Dedifferentiated amniotic fluid mesenchymal stem cell (primary cell): ENCODE measurements around the gene MRPL54.
"Not testable (repeated sequence)": the region's sequence is repeated elsewhere in the genome, so short reads cannot be mapped to it uniquely, and the experiment has no call there.

Experiments
- DNase-seq: peaks from one replicate; pipeline ENCODE4 v3.0.0-alpha.2; 2016; ENCODE audit errors: extremely low spot score

MRPL54 gene

GRCh38 chr19:3810708-3811355 lies 48.4 kb downstream of the MRPL54 start:
- DNase-seq, result no peak

DNA sequence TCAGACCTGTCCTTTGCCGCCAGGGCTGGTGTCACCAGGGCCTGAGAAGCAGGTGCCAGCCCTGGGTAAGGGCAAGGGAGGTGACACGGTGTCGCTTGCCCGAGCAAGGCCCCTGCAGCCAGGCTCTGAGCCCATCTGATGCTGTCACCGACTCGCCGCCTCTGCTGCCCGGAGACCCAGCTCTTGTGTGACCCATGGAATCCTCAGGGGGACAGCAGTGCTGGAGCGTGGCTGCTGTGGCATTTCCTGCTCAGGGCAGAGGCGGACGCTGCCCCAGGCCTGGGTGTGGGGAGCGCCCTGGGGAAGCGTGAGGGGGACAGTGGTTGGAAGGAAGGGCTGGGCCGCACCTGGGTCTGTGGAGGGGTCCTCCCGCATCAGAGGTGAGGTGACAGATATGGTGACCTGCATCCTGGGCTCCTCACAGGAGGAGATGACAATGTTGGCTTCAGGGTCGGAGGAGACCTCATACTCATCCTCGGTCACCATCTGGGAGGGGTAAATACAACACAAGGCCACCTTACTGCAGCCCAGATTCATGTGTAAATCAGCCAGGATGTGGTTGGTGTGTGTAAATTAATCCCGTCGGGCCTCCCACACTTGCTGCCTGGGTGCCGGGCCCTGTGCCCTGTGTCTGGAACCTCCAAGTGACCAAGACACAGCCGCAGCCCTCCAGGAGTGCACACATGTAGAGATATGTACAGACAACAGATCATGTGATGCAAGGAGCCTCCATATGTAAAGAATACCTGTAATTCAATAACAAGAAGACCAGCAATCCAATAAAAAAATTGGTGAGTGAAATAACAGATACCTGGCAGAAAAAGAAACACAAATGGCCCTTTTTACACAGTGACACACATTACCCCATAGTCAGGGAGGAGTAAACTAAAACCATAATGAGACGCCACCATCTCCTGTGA lies 51.3 kb downstream of the MRPL54 start:
- DNase-seq, result no peak

DNA sequence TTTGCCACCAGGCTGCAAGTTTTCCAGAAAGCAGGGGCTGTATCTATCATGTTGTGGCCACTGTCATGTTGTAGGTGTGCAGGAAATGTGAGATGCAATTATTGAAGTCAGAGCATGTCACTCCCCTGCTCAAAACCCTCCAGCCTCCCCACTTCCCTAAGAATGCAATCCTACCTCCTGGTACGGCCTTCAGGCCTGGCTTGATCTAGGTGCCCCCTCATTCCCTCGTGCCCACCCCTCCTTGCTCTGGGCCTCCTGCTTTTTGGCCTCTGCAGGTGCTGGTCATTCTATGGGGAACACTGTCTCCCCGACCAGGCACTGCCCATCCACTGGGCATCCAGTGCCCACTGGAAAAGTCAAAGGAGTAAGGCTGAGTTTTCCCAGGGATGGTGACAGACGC lies 52.2 kb downstream of the MRPL54 start:
- no peak for DNase-seq

GRCh38 chr19:3816148-3816547 lies 53.7 kb downstream of the MRPL54 start:
- not testable (repeated sequence) for DNase-seq

DNA sequence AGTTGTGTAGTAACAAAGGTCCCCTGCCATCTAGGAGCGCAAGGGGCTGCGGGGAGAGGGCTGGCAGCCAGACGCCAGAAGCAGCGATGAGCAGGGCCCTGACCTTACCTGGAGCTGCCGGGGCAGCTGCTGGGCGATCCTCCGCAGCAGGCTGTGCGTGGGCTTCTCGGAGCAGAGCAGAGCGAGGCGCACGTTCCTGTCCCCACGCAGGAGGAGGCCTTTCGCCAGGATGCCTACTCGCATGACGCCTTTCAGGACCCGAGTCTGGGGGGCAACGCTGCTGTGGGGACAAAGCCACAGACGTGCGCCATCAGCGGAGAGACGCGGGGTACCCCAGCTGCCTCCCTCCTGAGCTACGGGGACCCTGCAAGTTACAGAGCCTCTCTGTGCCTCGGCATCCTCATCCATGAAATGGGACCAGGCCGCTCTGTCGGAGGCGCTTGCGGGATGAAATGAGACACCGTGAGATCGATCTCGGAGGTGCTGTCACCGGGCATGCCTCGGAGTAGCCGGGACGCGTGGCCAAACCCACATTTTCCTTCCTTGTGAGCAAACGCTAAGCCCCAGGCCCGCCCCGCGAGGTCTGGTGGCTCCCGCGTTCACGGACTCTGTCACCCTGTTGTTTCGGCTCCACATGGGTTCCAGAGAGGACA lies 54.2 kb downstream of the MRPL54 start:
- no peak for DNase-seq
